A673 (cell line): ENCODE data around the gene HSD17B4.

Experiments used
- CTCF ChIP-seq: fragments of 300-800, 200-600 bp; sonication (generic); conservative IDR thresholded peaks from 2 replicates; pipeline ENCODE4 v1.5.1; 2017; ENCODE audit warnings: low read depth, mild to moderate bottlenecking, antibody characterized with exemption, low read length, moderate library complexity, mixed read lengths
- EZH2 ChIP-seq: fragments of 200-600 bp; sonication (generic); IDR thresholded peaks from 2 replicates; pipeline ENCODE4 v1.6.1; 2017; ENCODE audit warnings: borderline replicate concordance, low read depth, mild to moderate bottlenecking, mixed read lengths, antibody characterized with exemption, low read length; ENCODE audit not compliant: poor library complexity, severe bottlenecking

GRCh38 chr5:119409235-119409815 lies 43.0 kb upstream of the HSD17B4 start:
- no peak for TF ChIP-seq CTCF
- TF ChIP-seq EZH2: no peak
